Endodermal cell (in vitro differentiated cells): ENCODE data around the gene TSEN15. TPM values are rescaled to one million over a fixed set of nuclear protein-coding genes. Genes with fewer than 3 reads are reported as not detected.

Source experiments
- DNase-seq: peaks from one replicate; pipeline ENCODE4 v3.0.0-alpha.2; 2017
- H3K27ac ChIP-seq: 2 replicates; pipeline ENCODE4 v1.5.1; 2013; ENCODE audit warnings: mild to moderate bottlenecking, low read depth, low read length, moderate library complexity
- H3K27me3 ChIP-seq: 2 replicates; pipeline ENCODE4 v1.6.1; 2013; ENCODE audit warnings: mild to moderate bottlenecking, low read length, moderate library complexity; ENCODE audit not compliant: insufficient read depth, control insufficient read depth, poor library complexity, severe bottlenecking
- H3K36me3 ChIP-seq: 2 replicates; pipeline ENCODE4 v1.7.0; 2013; ENCODE audit warnings: mild to moderate bottlenecking, low read length, moderate library complexity; ENCODE audit not compliant: control insufficient read depth, insufficient read depth
- H3K4me1 ChIP-seq: one replicate; pipeline ENCODE4 v1.7.0; 2013; ENCODE audit warnings: low read length; ENCODE audit not compliant: control insufficient read depth, insufficient read depth
- H3K4me3 ChIP-seq: 2 replicates; pipeline ENCODE4 v1.5.1; 2013; ENCODE audit warnings: mild to moderate bottlenecking, low read length, moderate library complexity
- H3K9ac ChIP-seq: 2 replicates; pipeline ENCODE4 v1.6.1; 2013; ENCODE audit warnings: mild to moderate bottlenecking, low read length, moderate library complexity; ENCODE audit not compliant: poor library complexity, severe bottlenecking; ENCODE audit errors: extremely low read depth
- H3K9me3 ChIP-seq: 2 replicates; pipeline ENCODE4 v1.6.1; 2013; ENCODE audit warnings: mild to moderate bottlenecking, low read length, moderate library complexity; ENCODE audit not compliant: control insufficient read depth
- H3K27ac Mint-ChIP-seq: 2 replicates; pipeline ENCODE4 v1.8.0; 2020; ENCODE audit warnings: mixed read lengths
- H3K27me3 Mint-ChIP-seq: 2 replicates; pipeline ENCODE4 v1.8.0; 2021; ENCODE audit warnings: mild to moderate bottlenecking, mixed read lengths; ENCODE audit not compliant: insufficient read depth
- H3K36me3 Mint-ChIP-seq: 2 replicates; pipeline ENCODE4 v1.8.0; 2020; ENCODE audit warnings: low read depth, mixed read lengths
- H3K4me1 Mint-ChIP-seq: 2 replicates; pipeline ENCODE4 v1.8.0; 2020; ENCODE audit warnings: mixed read lengths
- H3K4me3 Mint-ChIP-seq: 2 replicates; pipeline ENCODE4 v1.8.0; 2020; ENCODE audit warnings: mild to moderate bottlenecking, moderate library complexity, mixed read lengths
- H3K9me3 Mint-ChIP-seq: 2 replicates; pipeline ENCODE4 v1.8.0; 2020; ENCODE audit warnings: mild to moderate bottlenecking, mixed read lengths
- CTCF ChIP-seq: fragments of 200-600 bp; sonication (generic); conservative IDR thresholded peaks from 2 replicates; pipeline ENCODE4 v1.5.0; 2021; ENCODE audit warnings: antibody characterized with exemption, mild to moderate bottlenecking
- WGBS, 2 experiments: methylation state at CpG; one replicate each; pipeline versions ENCODE4 v1.1.5 to v1.1.7; 2013; ENCODE audit warnings: missing lambda C conversion rate in 2 of 2, mixed read lengths in 1 of 2; ENCODE audit not compliant: insufficient coverage in 1 of 2, insufficient read length in 1 of 2; 5-methylcytosine and 5-hydroxymethylcytosine counted together
- total RNA-seq, 2 donors: library from RNA; stranded (reverse); fragmentation: NEBNext Ultra II Directional in 1 of 2; extraction: Animal tissue kit (Norgen Biotek cat#: 25700) in 1 of 2; gene quantifications; 2 replicates in 1 of 2; 3 replicates in 1 of 2; pipeline ENCODE4 v1.2.1, GENCODE V29; 2021

Gene TSEN15
- total RNA-seq, 2 donors from 2014 or later = 20.4 to 22.5 TPM

GRCh38 chr1:184053881-184054280 is 2.4 kb downstream of the TSEN15 start:
- Mint-ChIP-seq H3K4me1 (peaks cover 27% of the 10 kb centered on the region), H3K27ac (no peak overlapping the region), H3K4me3 (no peak overlapping the region), H3K9me3 (peaks cover 2% of the 10 kb centered on the region), H3K36me3 (peaks cover 12% of the 10 kb centered on the region), H3K27me3 (no peaks in the 10 kb centered on the region)
- Histone ChIP-seq H3K4me3 (no peak overlapping the region), H3K36me3 (peaks cover 7% of the 10 kb centered on the region), H3K9me3 (peaks cover 11% of the 10 kb centered on the region), H3K27me3 (no peaks in the 10 kb centered on the region), H3K9ac (no peak overlapping the region), H3K27ac (no peak overlapping the region), H3K4me1 (peaks cover 4% of the 10 kb centered on the region)
- no peak for TF ChIP-seq CTCF
- DNase-seq = no peak

- H3K27ac ChIP-seq = peak overlapping the region; percentile 64
- H3K4me1 ChIP-seq = peaks cover 5% of the 10 kb centered on the region
- peaks cover 7% of the 10 kb centered on the region for H3K36me3 ChIP-seq
- Mint-ChIP-seq H3K27me3 (no peaks in the 10 kb centered on the region), H3K27ac (peak overlapping the region; percentile 2), H3K9me3 (peaks cover 9% of the 10 kb centered on the region), H3K36me3 (peaks cover 23% of the 10 kb centered on the region), H3K4me3 (no peak overlapping the region), H3K4me1 (peaks cover 15% of the 10 kb centered on the region)
- no peak overlapping the region for H3K9ac ChIP-seq
- TF ChIP-seq CTCF = no peak
- 58 to 83% methylated on average over 2 of the region's 2 CpGs for WGBS, 2 experiments
- H3K27me3 ChIP-seq = no peaks in the 10 kb centered on the region
- no peak for DNase-seq
- peaks cover 21% of the 10 kb centered on the region for H3K9me3 ChIP-seq
- no peak overlapping the region for H3K4me3 ChIP-seq
Measured at GRCh38 chr1:184056921-184057555, 5.5 kb downstream of the TSEN15 start.

GRCh38 chr1:184059887-184060286 is 8.4 kb downstream of the TSEN15 start:
- peaks cover 15% of the 10 kb centered on the region for H3K9me3 ChIP-seq
- H3K4me3 ChIP-seq = no peak overlapping the region
- no peak overlapping the region for H3K9ac ChIP-seq
- H3K27me3 Mint-ChIP-seq = no peaks in the 10 kb centered on the region
- no peak overlapping the region for H3K27ac Mint-ChIP-seq
- peaks cover 22% of the 10 kb centered on the region for H3K36me3 Mint-ChIP-seq
- H3K4me1 Mint-ChIP-seq = peaks cover 14% of the 10 kb centered on the region
- no peak overlapping the region for H3K4me3 Mint-ChIP-seq
- no peak for TF ChIP-seq CTCF
- H3K36me3 ChIP-seq = peaks cover 6% of the 10 kb centered on the region
- no peak for DNase-seq
- no peaks in the 10 kb centered on the region for H3K27me3 ChIP-seq
- no peak overlapping the region for H3K27ac ChIP-seq
- peaks cover 9% of the 10 kb centered on the region for H3K9me3 Mint-ChIP-seq
- H3K4me1 ChIP-seq = peaks cover 3% of the 10 kb centered on the region
